MM.1S (cell line): ENCODE data around the gene KCNIP1.

Experiments
- DNase-seq: peaks from one replicate; pipeline ENCODE4 v3.0.0-alpha.2; 2015
- H2AFZ ChIP-seq: fragments of 300-600 bp; sonication (generic); 2 replicates; pipeline ENCODE4 v1.6.0; 2016; ENCODE audit warnings: antibody characterized with exemption, low read length
- H3F3A ChIP-seq: fragments of 300-600 bp; sonication (generic); 2 replicates; pipeline ENCODE4 v1.6.1; 2016; ENCODE audit warnings: mild to moderate bottlenecking, antibody characterized with exemption, low read length, moderate library complexity, mixed read lengths; ENCODE audit not compliant: insufficient read depth
- H3K27ac ChIP-seq: fragments of 300-600 bp; sonication (generic); 2 replicates; pipeline ENCODE4 v1.5.1; 2016; ENCODE audit warnings: mild to moderate bottlenecking, low read length
- H3K27me3 ChIP-seq: fragments of 300-600 bp; sonication (generic); replicated peaks from 2 replicates; pipeline ENCODE4 v1.6.0; 2016; ENCODE audit warnings: low read length; ENCODE audit not compliant: insufficient read depth
- H3K36me3 ChIP-seq: fragments of 300-600 bp; sonication (generic); replicated peaks from 2 replicates; pipeline ENCODE4 v1.6.1; 2016; ENCODE audit warnings: mild to moderate bottlenecking, low read length, mixed read lengths; ENCODE audit not compliant: insufficient read depth
- H3K4me1 ChIP-seq: fragments of 300-600 bp; sonication (generic); 2 replicates; pipeline ENCODE4 v1.6.1; 2016; ENCODE audit warnings: low read length, mixed read lengths
- H3K4me2 ChIP-seq: fragments of 300-600 bp; sonication (generic); 2 replicates; pipeline ENCODE4 v1.6.0; 2016; ENCODE audit warnings: low read depth, low read length
- H3K4me3 ChIP-seq: fragments of 300-600 bp; sonication (generic); 2 replicates; pipeline ENCODE4 v1.5.1; 2016; ENCODE audit warnings: low read length, mixed read lengths
- H3K79me2 ChIP-seq: fragments of 300-600 bp; sonication (generic); 2 replicates; pipeline ENCODE4 v1.6.1; 2016; ENCODE audit warnings: mixed run types, low read length, mixed read lengths
- H3K9ac ChIP-seq: fragments of 300-600 bp; sonication (generic); 2 replicates; pipeline ENCODE4 v1.6.1; 2016; ENCODE audit warnings: low read length, mixed read lengths
- H3K9me2 ChIP-seq: fragments of 300-600 bp; sonication (generic); replicated peaks from 2 replicates; pipeline ENCODE4 v1.6.1; 2016; ENCODE audit warnings: mild to moderate bottlenecking, low read length, mixed read lengths; ENCODE audit not compliant: insufficient read depth
- H3K9me3 ChIP-seq: fragments of 300-600 bp; sonication (generic); replicated peaks from 2 replicates; pipeline ENCODE4 v1.6.1; 2016; ENCODE audit warnings: mild to moderate bottlenecking, low read length, mixed read lengths; ENCODE audit not compliant: insufficient read depth
- H4K20me1 ChIP-seq: fragments of 300-600 bp; sonication (generic); 2 replicates; pipeline ENCODE4 v1.6.1; 2016; ENCODE audit warnings: mild to moderate bottlenecking, low read length, moderate library complexity, mixed read lengths; ENCODE audit not compliant: insufficient read depth
- CTCF ChIP-seq: fragments of 300-600 bp; sonication (generic); IDR thresholded peaks from 2 replicates; pipeline ENCODE4 v1.5.1; 2016; ENCODE audit warnings: antibody characterized with exemption, low read length, mixed read lengths
- EZH2 ChIP-seq: fragments of 300-600 bp; sonication (generic); optimal IDR thresholded peaks from 2 replicates; pipeline ENCODE3; 2017; ENCODE audit warnings: low read depth, mild to moderate bottlenecking, antibody characterized with exemption, low read length, mixed read lengths
- EZH2phosphoT487 ChIP-seq: fragments of 300-600 bp; sonication (generic); IDR thresholded peaks from 2 replicates; pipeline ENCODE4 v1.6.1; 2018; ENCODE audit warnings: antibody characterized with exemption, low read length

KCNIP1 gene

GRCh38 chr5:170482511-170482910 is 21.3 kb upstream of the KCNIP1 start:
- Histone ChIP-seq H3K36me3 (no peaks in the 10 kb centered on the region), H3K79me2 (no peaks in the 10 kb centered on the region), H3K9me2 (no peaks in the 10 kb centered on the region), H4K20me1 (no peaks in the 10 kb centered on the region), H3K27ac (no peak overlapping the region), H3K9ac (no peak overlapping the region), H3F3A (no peaks in the 10 kb centered on the region), H3K4me2 (no peak overlapping the region), H2AFZ (no peak overlapping the region), H3K4me3 (no peak overlapping the region), H3K9me3 (no peaks in the 10 kb centered on the region), H3K4me1 (no peaks in the 10 kb centered on the region), H3K27me3 (no peaks in the 10 kb centered on the region)
- no peak for DNase-seq
- TF ChIP-seq CTCF: no peak
- TF ChIP-seq EZH2phosphoT487: no peak
- no peak for TF ChIP-seq EZH2

- TF ChIP-seq EZH2phosphoT487 (no peak), CTCF (no peak)
- Histone ChIP-seq H3K79me2 (no peaks in the 10 kb centered on the region), H4K20me1 (no peaks in the 10 kb centered on the region), H3K27ac (no peak overlapping the region), H3K4me3 (no peak overlapping the region), H3F3A (no peaks in the 10 kb centered on the region), H3K27me3 (no peaks in the 10 kb centered on the region), H3K9ac (no peak overlapping the region), H3K9me2 (no peaks in the 10 kb centered on the region), H3K9me3 (no peaks in the 10 kb centered on the region), H3K4me1 (no peaks in the 10 kb centered on the region), H2AFZ (no peak overlapping the region), H3K36me3 (no peaks in the 10 kb centered on the region), H3K4me2 (no peak overlapping the region)
- DNase-seq: no peak
Measured at GRCh38 chr5:170483701-170484458, 19.9 kb upstream of the KCNIP1 start.

GRCh38 chr5:170484459-170484831 is 19.4 kb upstream of the KCNIP1 start:
- H3K9ac ChIP-seq: no peak overlapping the region
- H3K4me1 ChIP-seq: no peaks in the 10 kb centered on the region
- no peaks in the 10 kb centered on the region for H3K36me3 ChIP-seq
- no peaks in the 10 kb centered on the region for H4K20me1 ChIP-seq
- no peaks in the 10 kb centered on the region for H3K27me3 ChIP-seq
- H3K4me3 ChIP-seq: no peak overlapping the region
- H3K4me2 ChIP-seq: no peak overlapping the region
- H3K27ac ChIP-seq: no peak overlapping the region
- H3F3A ChIP-seq: no peaks in the 10 kb centered on the region
- no peaks in the 10 kb centered on the region for H3K9me3 ChIP-seq
- H3K79me2 ChIP-seq: no peaks in the 10 kb centered on the region
- TF ChIP-seq EZH2 (no peak), EZH2phosphoT487 (no peak), CTCF (no peak)
- no peak for DNase-seq
- no peaks in the 10 kb centered on the region for H3K9me2 ChIP-seq
- H2AFZ ChIP-seq: no peak overlapping the region
